PC-9 (cell line): Measurements from ENCODE around the gene RAB7B.

ENCODE experiments used
- EZH2 ChIP-seq: fragments of 200-600 bp; sonication (generic); IDR thresholded peaks from 2 replicates; pipeline ENCODE4 v1.8.0; 2017; ENCODE audit warnings: antibody characterized with exemption, low read depth
- TF ChIP-seq, protein P1 (sequence below): fragments of 200-600 bp; sonication (generic); conservative IDR thresholded peaks from 2 replicates; pipeline ENCODE4 v1.6.1; 2017; ENCODE audit warnings: mixed run types, antibody characterized with exemption, mild to moderate bottlenecking, moderate library complexity

- TF ChIP-seq, protein P1, sequence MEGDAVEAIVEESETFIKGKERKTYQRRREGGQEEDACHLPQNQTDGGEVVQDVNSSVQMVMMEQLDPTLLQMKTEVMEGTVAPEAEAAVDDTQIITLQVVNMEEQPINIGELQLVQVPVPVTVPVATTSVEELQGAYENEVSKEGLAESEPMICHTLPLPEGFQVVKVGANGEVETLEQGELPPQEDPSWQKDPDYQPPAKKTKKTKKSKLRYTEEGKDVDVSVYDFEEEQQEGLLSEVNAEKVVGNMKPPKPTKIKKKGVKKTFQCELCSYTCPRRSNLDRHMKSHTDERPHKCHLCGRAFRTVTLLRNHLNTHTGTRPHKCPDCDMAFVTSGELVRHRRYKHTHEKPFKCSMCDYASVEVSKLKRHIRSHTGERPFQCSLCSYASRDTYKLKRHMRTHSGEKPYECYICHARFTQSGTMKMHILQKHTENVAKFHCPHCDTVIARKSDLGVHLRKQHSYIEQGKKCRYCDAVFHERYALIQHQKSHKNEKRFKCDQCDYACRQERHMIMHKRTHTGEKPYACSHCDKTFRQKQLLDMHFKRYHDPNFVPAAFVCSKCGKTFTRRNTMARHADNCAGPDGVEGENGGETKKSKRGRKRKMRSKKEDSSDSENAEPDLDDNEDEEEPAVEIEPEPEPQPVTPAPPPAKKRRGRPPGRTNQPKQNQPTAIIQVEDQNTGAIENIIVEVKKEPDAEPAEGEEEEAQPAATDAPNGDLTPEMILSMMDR, result no peak
- TF ChIP-seq EZH2, result no peak
Observed at GRCh38 chr1:205942631-205943159, 60.5 kb downstream of the RAB7B start.
